ENCODE data around the gene PRDM2.

PRDM2 gene

GRCh38 chr1:13774121-13774520 lies 74.1 kb downstream of the PRDM2 start:
- Histone ChIP-seq H4K20me1 (ENCODE audit: low read depth, low read length) (peaks cover 52% of the 10 kb centered on the region), H3K9ac (ENCODE audit: low read length) (no peak overlapping the region), H3K36me3 (ENCODE audit: low read length) (peaks cover 45% of the 10 kb centered on the region), H3K9me3 (ENCODE audit: insufficient read depth, low read length) (no peaks in the 10 kb centered on the region), H3K4me2 (ENCODE audit: low read depth, low read length, poor library complexity, severe bottlenecking) (no peak overlapping the region), H3F3A (ENCODE audit: insufficient read depth) (no peaks in the 10 kb centered on the region), H2AFZ (ENCODE audit: low read depth, low read length, severe bottlenecking) (no peak overlapping the region), H3K4me3 (ENCODE audit: insufficient read depth, low read length, poor library complexity, severe bottlenecking) (no peak overlapping the region), H3K27ac (ENCODE audit: low read depth, low read length) (no peak overlapping the region), H3K27me3 (ENCODE audit: low read length) (no peaks in the 10 kb centered on the region), H3K9me2 (replicated peaks; ENCODE audit: insufficient read depth, low read length) (no peaks in the 10 kb centered on the region), H3K79me2 (ENCODE audit: insufficient read depth, low read length) (peaks cover 95% of the 10 kb centered on the region)
- TF ChIP-seq CTCF (IDR thresholded peaks at IDR 0.05; ENCODE audit: insufficient read depth, low read length, poor library complexity, severe bottlenecking) = no peak

GRCh38 chr1:13775459-13775858 lies 75.5 kb downstream of the PRDM2 start:
- peaks cover 95% of the 10 kb centered on the region for H3K79me2 ChIP-seq (ENCODE audit: insufficient read depth, low read length)
- H3K36me3 ChIP-seq (ENCODE audit: low read length) = peaks cover 49% of the 10 kb centered on the region
- H3K27ac ChIP-seq (ENCODE audit: low read depth, low read length) = no peak overlapping the region

GRCh38 chr1:13775916-13776315 lies 75.9 kb downstream of the PRDM2 start:
- TF ChIP-seq CTCF (IDR thresholded peaks at IDR 0.05; ENCODE audit: insufficient read depth, low read length, poor library complexity, severe bottlenecking) (no peak), EZH2phosphoT487 (conservative IDR thresholded peaks at IDR 0.05; ENCODE audit: low read length) (no peak)
- H3K9me2 ChIP-seq (replicated peaks; ENCODE audit: insufficient read depth, low read length) = no peaks in the 10 kb centered on the region
- H3K36me3 ChIP-seq (ENCODE audit: low read length) = peaks cover 51% of the 10 kb centered on the region

More at GRCh38 chr1:13775459-13775858, 75.5 kb downstream of the PRDM2 start:
- Histone ChIP-seq H2AFZ (ENCODE audit: low read depth, low read length, severe bottlenecking) (no peak overlapping the region), H3K27me3 (ENCODE audit: low read length) (no peaks in the 10 kb centered on the region), H3K9me3 (ENCODE audit: insufficient read depth, low read length) (no peaks in the 10 kb centered on the region), H4K20me1 (ENCODE audit: low read depth, low read length) (peaks cover 41% of the 10 kb centered on the region), H3K9ac (ENCODE audit: low read length) (no peak overlapping the region), H3K4me3 (ENCODE audit: insufficient read depth, low read length, poor library complexity, severe bottlenecking) (no peak overlapping the region), H3F3A (ENCODE audit: insufficient read depth) (no peaks in the 10 kb centered on the region), H3K4me2 (ENCODE audit: low read depth, low read length, poor library complexity, severe bottlenecking) (no peak overlapping the region), H3K9me2 (replicated peaks; ENCODE audit: insufficient read depth, low read length) (no peaks in the 10 kb centered on the region)
- no peak for TF ChIP-seq EZH2phosphoT487 (conservative IDR thresholded peaks at IDR 0.05; ENCODE audit: low read length)
- no peak for TF ChIP-seq CTCF (IDR thresholded peaks at IDR 0.05; ENCODE audit: insufficient read depth, low read length, poor library complexity, severe bottlenecking)

More at GRCh38 chr1:13775916-13776315, 75.9 kb downstream of the PRDM2 start:
- H3K4me2 ChIP-seq (ENCODE audit: low read depth, low read length, poor library complexity, severe bottlenecking) = no peak overlapping the region
- no peaks in the 10 kb centered on the region for H3F3A ChIP-seq (ENCODE audit: insufficient read depth)
- H3K79me2 ChIP-seq (ENCODE audit: insufficient read depth, low read length) = peaks cover 94% of the 10 kb centered on the region
- H3K27ac ChIP-seq (ENCODE audit: low read depth, low read length) = no peak overlapping the region
- no peak overlapping the region for H3K9ac ChIP-seq (ENCODE audit: low read length)
- peaks cover 36% of the 10 kb centered on the region for H4K20me1 ChIP-seq (ENCODE audit: low read depth, low read length)
- no peak overlapping the region for H2AFZ ChIP-seq (ENCODE audit: low read depth, low read length, severe bottlenecking)
- H3K4me3 ChIP-seq (ENCODE audit: insufficient read depth, low read length, poor library complexity, severe bottlenecking) = no peak overlapping the region
- no peaks in the 10 kb centered on the region for H3K9me3 ChIP-seq (ENCODE audit: insufficient read depth, low read length)
- H3K27me3 ChIP-seq (ENCODE audit: low read length) = no peaks in the 10 kb centered on the region

Measured in SU-DHL-6 (cell line).